H9 (cell line): Measurements from ENCODE around the gene CALR3. TPM values are rescaled to one million over a fixed set of nuclear protein-coding genes. Genes with fewer than 3 reads are reported as not detected.

Experiments
- DNase-seq: peaks from one replicate; pipeline ENCODE4 v3.0.0-alpha.2; 2017
- H2AFZ ChIP-seq: one replicate; pipeline ENCODE4 v1.6.1; 2013; ENCODE audit warnings: mild to moderate bottlenecking, low read length, control low read depth, moderate library complexity
- H2AK5ac ChIP-seq: 2 replicates; pipeline ENCODE4 v1.6.1; 2013; ENCODE audit warnings: low read length, control low read depth, mixed read lengths; ENCODE audit not compliant: insufficient read length
- H2BK120ac ChIP-seq: one replicate; pipeline ENCODE4 v1.6.1; 2013; ENCODE audit warnings: low read depth, mild to moderate bottlenecking, low read length, control low read depth, inconsistent platforms; ENCODE audit not compliant: poor library complexity, severe bottlenecking
- H2BK12ac ChIP-seq: 2 replicates; pipeline ENCODE4 v1.6.1; 2013; ENCODE audit warnings: low read length, control low read depth, mixed read lengths, low read depth; ENCODE audit not compliant: insufficient read length
- H2BK15ac ChIP-seq: 2 replicates; pipeline ENCODE4 v1.6.1; 2013; ENCODE audit warnings: low read depth, low read length, control low read depth
- H2BK20ac ChIP-seq: one replicate; pipeline ENCODE4 v1.6.1; 2013; ENCODE audit warnings: low read depth, mild to moderate bottlenecking, low read length, control low read depth, inconsistent platforms; ENCODE audit not compliant: poor library complexity, severe bottlenecking
- H2BK5ac ChIP-seq: 2 replicates; pipeline ENCODE4 v1.6.1; 2013; ENCODE audit warnings: low read length, control low read depth, mixed read lengths; ENCODE audit not compliant: insufficient read length
- H3K14ac ChIP-seq: 2 replicates; pipeline ENCODE4 v1.6.1; 2013; ENCODE audit warnings: low read length, control low read depth; ENCODE audit not compliant: insufficient read depth
- H3K18ac ChIP-seq: 2 replicates; pipeline ENCODE4 v1.6.1; 2013; ENCODE audit warnings: low read depth, mild to moderate bottlenecking, mixed read lengths, low read length, control low read depth; ENCODE audit not compliant: insufficient read length
- H3K23ac ChIP-seq: 2 replicates; pipeline ENCODE4 v1.6.1; 2013; ENCODE audit warnings: low read length, control low read depth, mixed read lengths, low read depth; ENCODE audit not compliant: insufficient read length
- H3K23me2 ChIP-seq: 2 replicates; pipeline ENCODE4 v1.6.1; 2013; ENCODE audit warnings: low read depth, mild to moderate bottlenecking, mixed read lengths, low read length, control low read depth; ENCODE audit not compliant: insufficient read length, poor library complexity, severe bottlenecking
- H3K27ac ChIP-seq: 2 replicates; pipeline ENCODE4 v1.5.1; 2013; ENCODE audit warnings: low read length, control low read depth, mixed read lengths, low read depth; ENCODE audit not compliant: insufficient read length
- H3K27me3 ChIP-seq: 2 replicates; pipeline ENCODE4 v1.6.1; 2013; ENCODE audit warnings: low read length, control low read depth, inconsistent platforms; ENCODE audit not compliant: insufficient read depth
- H3K4ac ChIP-seq: 2 replicates; pipeline ENCODE4 v1.6.1; 2013; ENCODE audit warnings: low read depth, mild to moderate bottlenecking, control low read depth, inconsistent platforms, low read length, moderate library complexity
- H3K4me1 ChIP-seq: 2 replicates; pipeline ENCODE4 v1.6.1; 2013; ENCODE audit warnings: low read length, control low read depth, inconsistent platforms; ENCODE audit not compliant: insufficient read depth
- H3K4me2 ChIP-seq: 2 replicates; pipeline ENCODE4 v1.6.1; 2013; ENCODE audit warnings: low read length, control low read depth, mixed read lengths; ENCODE audit not compliant: insufficient read length, insufficient read depth
- H3K56ac ChIP-seq: 2 replicates; pipeline ENCODE4 v1.6.1; 2013; ENCODE audit warnings: low read depth, mild to moderate bottlenecking, mixed read lengths, low read length, control low read depth; ENCODE audit not compliant: insufficient read length
- H3K79me1 ChIP-seq: 2 replicates; pipeline ENCODE4 v1.6.1; 2013; ENCODE audit warnings: low read depth, mild to moderate bottlenecking, moderate library complexity, low read length, control low read depth, inconsistent platforms; ENCODE audit not compliant: insufficient read depth, poor library complexity, severe bottlenecking
- H3K79me2 ChIP-seq: 2 replicates; pipeline ENCODE4 v1.6.1; 2013; ENCODE audit warnings: low read length, control low read depth, inconsistent platforms; ENCODE audit not compliant: insufficient read depth
- H3K9ac ChIP-seq: 2 replicates; pipeline ENCODE4 v1.6.1; 2013; ENCODE audit warnings: low read length, control low read depth, mixed read lengths; ENCODE audit not compliant: insufficient read length; ENCODE audit errors: extremely low read depth
- H3K9me3 ChIP-seq: one replicate; pipeline ENCODE4 v1.6.1; 2013; ENCODE audit warnings: low read depth, low read length, inconsistent platforms; ENCODE audit not compliant: control insufficient read depth
- H3T11ph ChIP-seq: one replicate; pipeline ENCODE4 v1.6.1; 2013; ENCODE audit warnings: mild to moderate bottlenecking, low read length, control low read depth, inconsistent platforms
- H4K20me1 ChIP-seq: one replicate; pipeline ENCODE4 v1.6.1; 2013; ENCODE audit not compliant: control insufficient read depth, insufficient read length, insufficient read depth
- H4K5ac ChIP-seq: 2 replicates; pipeline ENCODE4 v1.6.1; 2013; ENCODE audit warnings: low read depth, mild to moderate bottlenecking, mixed read lengths, low read length, control low read depth; ENCODE audit not compliant: insufficient read length
- H4K8ac ChIP-seq: replicated peaks from 2 replicates; pipeline ENCODE4 v1.6.1; 2013; ENCODE audit warnings: low read length, control low read depth, mixed read lengths, low read depth; ENCODE audit not compliant: insufficient read length
- H4K91ac ChIP-seq: 2 replicates; pipeline ENCODE4 v1.6.1; 2013; ENCODE audit warnings: low read depth, mild to moderate bottlenecking, moderate library complexity, mixed read lengths, low read length, control low read depth; ENCODE audit not compliant: insufficient read length
- H3K27ac Mint-ChIP-seq, 3 experiments: 2 replicates in 2 of 3; 3 replicates in 1 of 3; pipeline ENCODE4 v1.8.0; 2020 to 2021; ENCODE audit warnings: mixed read lengths in 3 of 3, mild to moderate bottlenecking in 1 of 3, moderate library complexity in 1 of 3
- H3K27me3 Mint-ChIP-seq: 2 replicates; pipeline ENCODE4 v1.8.0; 2021; ENCODE audit warnings: low read depth, mild to moderate bottlenecking, moderate library complexity, mixed read lengths
- H3K36me3 Mint-ChIP-seq, 3 experiments: 2 replicates in 2 of 3; 3 replicates in 1 of 3; pipeline ENCODE4 v1.8.0; 2020 to 2021; ENCODE audit warnings: low read depth in 3 of 3, mixed read lengths in 3 of 3; ENCODE audit not compliant: insufficient read depth in 1 of 3
- H3K4me1 Mint-ChIP-seq, 2 experiments: 2 replicates each; pipeline ENCODE4 v1.8.0; 2020; ENCODE audit warnings: mixed read lengths in 2 of 2
- H3K4me3 Mint-ChIP-seq, 2 experiments: 2 replicates in 1 of 2; 3 replicates in 1 of 2; pipeline ENCODE4 v1.8.0; 2020 to 2021; ENCODE audit warnings: mild to moderate bottlenecking in 2 of 2, mixed read lengths in 2 of 2, moderate library complexity in 1 of 2
- H3K9me3 Mint-ChIP-seq, 2 experiments: 2 replicates in 1 of 2; 3 replicates in 1 of 2; pipeline ENCODE4 v1.8.0; 2020; ENCODE audit warnings: mild to moderate bottlenecking in 2 of 2, mixed read lengths in 2 of 2, moderate library complexity in 1 of 2
- CTCF ChIP-seq: fragments of 200-600 bp; sonication (generic); conservative IDR thresholded peaks from 3 replicates; pipeline ENCODE4 v1.8.0; 2021; ENCODE audit warnings: antibody characterized with exemption, mild to moderate bottlenecking
- WGBS: extraction: QIAGEN DNeasy Blood & Tissue Kit; methylation state at CpG from one replicate; pipeline ENCODE4 v1.1.7; 2013; ENCODE audit warnings: missing lambda C conversion rate, low lambda C conversion rate, mixed read lengths; ENCODE audit not compliant: insufficient read length; ENCODE audit errors: extremely low coverage; 5-methylcytosine and 5-hydroxymethylcytosine counted together
- total RNA-seq: library from RNA; stranded (reverse); gene quantifications from 2 replicates; pipeline ENCODE4 v1.2.1, GENCODE V29; 2021

The CALR3 gene
- total RNA-seq, 1 experiment from 2014 or later: 0.44 TPM

GRCh38 chr19:16532440-16533234, 36.7 kb upstream of the CALR3 start:
- H3K4me1 ChIP-seq: no peaks in the 10 kb centered on the region
- peaks cover 10% of the 10 kb centered on the region; the same call in 1 of the 2 replicates for H3K79me2 ChIP-seq
- no peak overlapping the region for H4K91ac ChIP-seq
- H2AK5ac ChIP-seq: no peak overlapping the region
- H3K23ac ChIP-seq: no peak overlapping the region
- Mint-ChIP-seq H3K4me1 (no peaks in the 10 kb centered on the region), H3K9me3 (no peaks in the 10 kb centered on the region), H3K36me3 (peaks cover 60 to 94% (median 90%) of the 10 kb centered on the region in 3 experiments), H3K27ac (no peak overlapping the region; a peak in 1 of 7 replicates), H3K4me3 (no peak overlapping the region), H3K27me3 (no peaks in the 10 kb centered on the region)
- H4K8ac ChIP-seq: no peak overlapping the region
- H3K79me1 ChIP-seq: peaks cover 3% of the 10 kb centered on the region
- H3K27ac ChIP-seq: no peak overlapping the region
- no peak overlapping the region for H4K5ac ChIP-seq
- TF ChIP-seq CTCF: no peak
- H3K56ac ChIP-seq: no peak overlapping the region
- DNase-seq: no peak
- no peaks in the 10 kb centered on the region for H3K23me2 ChIP-seq
- H2AFZ ChIP-seq: no peak overlapping the region
- H2BK120ac ChIP-seq: no peak overlapping the region
- no peak overlapping the region for H2BK15ac ChIP-seq
- H2BK20ac ChIP-seq: no peak overlapping the region
- no peak overlapping the region for H3K4me2 ChIP-seq
- no peaks in the 10 kb centered on the region for H3K27me3 ChIP-seq
- H4K20me1 ChIP-seq: no peaks in the 10 kb centered on the region
- H2BK5ac ChIP-seq: no peak overlapping the region
- H3K9ac ChIP-seq: no peak overlapping the region
- no CpG with 5 or more reads among the region's 47 CpGs for WGBS
- H3K18ac ChIP-seq: no peak overlapping the region
- no peak overlapping the region for H3T11ph ChIP-seq
- H3K4ac ChIP-seq: no peak overlapping the region
- no peak overlapping the region for H2BK12ac ChIP-seq
- no peaks in the 10 kb centered on the region for H3K9me3 ChIP-seq
- H3K14ac ChIP-seq: no peak overlapping the region
